HG03442 (cell line): ENCODE data around the gene ITPK1.

Source experiments
- ATAC-seq: cut with Tn5 transposase; IDR thresholded peaks from one replicate; pipeline ENCODE4 v1.9.1; 2021; ENCODE audit warnings: mild to moderate bottlenecking, moderate library complexity; ENCODE audit not compliant: unreplicated experiment

ITPK1 gene

GRCh38 chr14:92902726-92903125 lies 213.0 kb downstream of the ITPK1 start:
- ATAC-seq, result no peak

DNA sequence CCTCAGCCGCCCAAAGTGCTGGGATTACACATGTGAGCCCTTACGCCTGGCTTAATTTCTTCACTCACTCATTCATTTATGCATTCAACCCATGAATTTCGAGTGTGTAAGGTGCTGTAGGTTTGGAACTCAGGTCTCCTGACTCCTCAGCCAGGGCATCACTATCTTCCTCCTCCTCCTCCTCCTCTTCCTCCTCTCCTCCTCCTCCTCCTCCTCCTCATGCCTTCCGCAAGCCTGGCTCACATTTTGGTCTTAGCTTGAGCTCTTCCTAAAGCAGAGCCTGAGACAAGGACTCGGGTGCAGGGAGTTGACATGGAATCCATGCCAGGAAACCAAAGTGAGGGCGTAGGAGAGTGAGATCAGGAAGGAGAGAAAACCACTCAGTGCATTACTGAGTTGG lies 213.5 kb downstream of the ITPK1 start:
- no peak for ATAC-seq

GRCh38 chr14:92900660-92901059 lies 215.1 kb downstream of the ITPK1 start:
- ATAC-seq, result no peak

DNA sequence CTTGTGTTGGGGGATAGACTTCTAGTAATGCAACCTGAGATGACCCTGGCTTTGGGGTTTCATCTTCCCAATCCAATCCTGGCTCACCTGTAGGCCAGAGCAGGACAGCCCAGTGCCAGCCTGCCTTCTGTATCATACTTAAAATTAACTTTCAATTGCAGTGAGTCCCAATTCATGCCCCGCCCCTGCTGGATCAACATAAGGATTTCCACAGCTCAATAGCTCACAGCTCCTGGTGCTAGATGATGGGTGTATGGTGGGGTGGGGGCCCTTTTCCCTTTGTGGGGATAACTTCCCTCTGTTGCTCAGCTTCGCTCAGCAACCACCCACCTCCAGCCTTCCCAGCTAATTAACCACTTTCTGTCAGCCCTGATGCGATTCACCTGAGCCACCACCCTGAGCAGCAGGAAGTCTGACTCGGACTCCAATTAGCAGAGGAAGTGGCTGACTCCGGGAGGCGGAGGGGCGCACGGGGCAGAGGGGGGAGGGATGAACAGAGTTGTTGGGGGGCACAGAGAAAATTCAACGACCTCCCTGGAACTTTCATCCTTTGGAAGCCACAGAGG lies 217.1 kb downstream of the ITPK1 start:
- no peak for ATAC-seq

GRCh38 chr14:92897922-92898565 lies 217.7 kb downstream of the ITPK1 start:
- no peak for ATAC-seq

- ATAC-seq, result no peak
Measured at GRCh38 chr14:92895352-92895878, 220.3 kb downstream of the ITPK1 start.

DNA sequence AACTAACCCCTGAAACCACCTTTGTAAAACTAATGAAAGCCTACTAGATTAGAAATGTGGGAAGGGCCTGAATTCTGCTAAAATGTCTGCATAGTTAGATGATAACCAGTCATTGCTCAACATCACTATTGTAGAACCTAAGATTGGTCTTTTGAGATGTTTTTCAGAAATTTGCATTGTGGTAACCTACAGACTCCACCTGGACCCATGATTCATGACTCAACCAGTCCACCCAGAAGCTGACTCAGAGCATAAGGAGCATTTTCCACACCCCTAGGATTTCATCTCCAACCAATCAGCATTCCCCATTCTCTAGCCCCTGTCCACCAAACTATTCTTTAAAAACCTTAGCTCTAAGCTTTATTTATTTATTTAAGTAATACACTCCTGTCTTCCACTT lies 223.1 kb downstream of the ITPK1 start:
- ATAC-seq, result no peak

GRCh38 chr14:92890830-92891588 lies 224.7 kb downstream of the ITPK1 start:
- no peak for ATAC-seq

DNA sequence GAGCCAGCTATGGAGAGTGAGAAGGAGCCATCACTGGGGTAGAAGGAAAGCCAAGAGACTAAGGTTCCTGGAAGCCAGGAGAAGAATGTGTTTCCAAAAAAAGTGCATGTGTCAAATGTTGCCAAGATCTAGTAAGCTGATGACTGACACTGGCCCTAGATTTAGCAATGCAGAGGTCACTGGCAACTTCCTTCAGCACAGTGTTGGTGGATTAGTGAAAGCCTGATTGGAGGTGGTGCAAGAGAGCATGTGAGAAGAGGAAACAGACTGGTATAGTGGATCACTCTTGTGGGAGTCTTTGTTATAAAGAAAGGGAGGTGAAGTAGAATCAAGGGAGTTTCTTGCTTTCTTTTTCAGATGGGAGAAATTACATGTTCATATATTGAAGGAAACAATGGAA lies 226.8 kb downstream of the ITPK1 start:
- no peak for ATAC-seq

- no peak for ATAC-seq
Measured at GRCh38 chr14:92887157-92887556, 228.6 kb downstream of the ITPK1 start.
